Measurements from ENCODE around the gene ACTN2. TPM values are rescaled to one million over a fixed set of nuclear protein-coding genes. Genes with fewer than 3 reads are reported as not detected.

ACTN2 gene
- total RNA-seq, 1 donor from 2014 or later = 0.44 TPM

DNA sequence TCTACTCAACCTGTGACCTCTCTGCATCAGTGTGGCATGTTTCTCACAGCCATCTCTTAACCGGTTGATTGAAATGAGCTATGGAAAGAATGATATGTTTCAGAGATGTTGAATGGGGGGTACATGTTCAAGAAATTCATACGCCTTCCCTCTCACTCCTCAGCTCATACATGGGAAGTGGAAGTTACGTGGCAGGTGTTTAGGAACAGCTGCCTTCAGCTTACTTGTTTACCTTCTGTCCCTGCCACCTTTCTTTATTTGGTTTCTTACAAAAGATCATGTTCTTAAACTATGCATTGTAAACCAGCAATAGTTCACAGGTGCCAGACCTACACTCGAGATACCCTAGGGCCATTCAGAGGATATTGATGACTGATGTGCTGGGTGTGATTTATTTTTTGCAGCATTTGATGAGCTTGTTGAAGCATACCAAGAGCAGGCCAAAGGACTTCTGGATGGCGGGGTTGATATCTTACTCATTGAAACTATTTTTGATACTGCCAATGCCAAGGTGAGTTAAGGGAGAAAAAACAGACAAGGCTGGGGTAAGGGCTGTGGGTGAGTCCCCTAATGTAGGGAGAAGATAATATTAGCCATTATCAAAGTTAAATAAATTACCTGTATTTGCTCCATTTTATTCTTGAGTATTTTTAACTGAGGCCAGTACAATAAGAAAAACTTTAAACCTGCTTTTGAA is 126.2 kb downstream of the ACTN2 start:
- Mint-ChIP-seq H3K4me1 (peaks cover 4% of the 10 kb centered on the region), H3K4me3 (no peak overlapping the region), H3K27me3 (no peaks in the 10 kb centered on the region), H3K27ac (no peak overlapping the region), H3K9me3 (no peaks in the 10 kb centered on the region), H3K36me3 (ENCODE audit: low read depth) (peaks cover 63% of the 10 kb centered on the region)
- intact Hi-C loops (cut with micrococcal nuclease) = no loop called here
- DNase-seq = no peak

Other genes starting within 250 kb of the ACTN2 start
- 68.9 and 71.9 TPM in 2 replicates for gene LGALS8, start 162.5 kb upstream of the ACTN2 start, total RNA-seq
- 83.0 and 91.8 TPM in 2 replicates for gene HEATR1, start 82.0 kb upstream of the ACTN2 start, total RNA-seq
- gene MTR, start 108.8 kb downstream of the ACTN2 start, total RNA-seq = 50.7 and 51.8 TPM in 2 replicates

Measured in activated CD4-positive, alpha-beta T cell treated with anti-CD3 and anti-CD28 coated beads, Interleukin-2, amount 10 ng/mL, durations not matched to agents 24 days and 14 days (primary cell).